Hepatocyte (in vitro differentiated cells): ENCODE results near the gene BSN. TPM values are rescaled to one million over a fixed set of nuclear protein-coding genes. Genes with fewer than 3 reads are reported as not detected.

Experiments
- DNase-seq: peaks from one replicate; pipeline ENCODE4 v3.0.0-alpha.2; 2016; ENCODE audit warnings: low spot score
- H2AFZ ChIP-seq: fragments of 200-600 bp; sonication (generic); 2 replicates; pipeline ENCODE4 v1.6.0; 2016; ENCODE audit warnings: antibody characterized with exemption, mild to moderate bottlenecking
- H3K27ac ChIP-seq: fragments of 200-600 bp; sonication (generic); 2 replicates; pipeline ENCODE4 v1.5.1; 2016; ENCODE audit warnings: mild to moderate bottlenecking
- H3K27me3 ChIP-seq: fragments of 200-600 bp; sonication (generic); 2 replicates; pipeline ENCODE4 v1.6.1; 2016
- H3K36me3 ChIP-seq: fragments of 200-600 bp; sonication (generic); replicated peaks from 2 replicates; pipeline ENCODE4 v1.5.1; 2016; ENCODE audit warnings: low read depth; ENCODE audit not compliant: insufficient read depth
- H3K4me1 ChIP-seq: fragments of 200-600 bp; sonication (generic); 2 replicates; pipeline ENCODE4 v1.5.1; 2016; ENCODE audit warnings: mild to moderate bottlenecking, moderate library complexity; ENCODE audit not compliant: insufficient read depth
- H3K4me2 ChIP-seq: fragments of 200-600 bp; sonication (generic); 2 replicates; pipeline ENCODE4 v1.6.0; 2016
- H3K4me3 ChIP-seq: fragments of 200-600 bp; sonication (generic); 2 replicates; pipeline ENCODE4 v1.5.1; 2016; ENCODE audit warnings: mild to moderate bottlenecking
- H3K79me2 ChIP-seq: fragments of 200-600 bp; sonication (generic); 2 replicates; pipeline ENCODE4 v1.6.0; 2017; ENCODE audit warnings: mild to moderate bottlenecking
- H3K9me2 ChIP-seq: fragments of 200-600 bp; sonication (generic); replicated peaks from 2 replicates; pipeline ENCODE4 v1.6.0; 2017; ENCODE audit warnings: mild to moderate bottlenecking; ENCODE audit not compliant: insufficient read depth
- H3K9me3 ChIP-seq: fragments of 200-600 bp; sonication (generic); 2 replicates; pipeline ENCODE4 v1.5.1; 2016; ENCODE audit warnings: low read depth, mild to moderate bottlenecking
- H4K20me1 ChIP-seq: fragments of 200-600 bp; sonication (generic); 2 replicates; pipeline ENCODE4 v1.6.0; 2016; ENCODE audit warnings: mild to moderate bottlenecking; ENCODE audit not compliant: insufficient read depth, poor library complexity, severe bottlenecking
- CTCF ChIP-seq: fragments of 200-600 bp; sonication (generic); IDR thresholded peaks from 2 replicates; pipeline ENCODE4 v1.5.1; 2016; ENCODE audit warnings: antibody characterized with exemption, mild to moderate bottlenecking; ENCODE audit not compliant: poor library complexity
- EZH2 ChIP-seq: fragments of 200-600 bp; sonication (generic); IDR thresholded peaks from 2 replicates; pipeline ENCODE4 v1.6.1; 2016; ENCODE audit warnings: antibody characterized with exemption, mild to moderate bottlenecking, borderline replicate concordance
- EZH2phosphoT487 ChIP-seq: fragments of 200-600 bp; sonication (generic); IDR thresholded peaks from one replicate; pipeline ENCODE4 v1.6.1; 2018; ENCODE audit warnings: antibody characterized with exemption, mild to moderate bottlenecking, low read depth, moderate library complexity; ENCODE audit not compliant: unreplicated experiment, severe bottlenecking
- WGBS: methylation state at CpG from one replicate; pipeline ENCODE4 v1.1.6; 2016; ENCODE audit warnings: low lambda C conversion rate; ENCODE audit errors: missing lambda C conversion rate; 5-methylcytosine and 5-hydroxymethylcytosine counted together
- polyA plus RNA-seq: library from polyadenylated mRNA; unstranded; fragments of >200 nt; fragmentation: Nextera tagmentation; extraction: Ambion mirVana; gene quantifications from 2 replicates; pipeline ENCODE4 v1.2.1, GENCODE V29; 2016
- total RNA-seq: library from RNA; depleted of rRNA; stranded (reverse); fragments of >200 nt; gene quantifications from 2 replicates; pipeline ENCODE4 v1.2.3, GENCODE V29; 2014

The BSN gene
- total and polyA plus RNA-seq, 2 experiments from 2014 or later = 0.37 to 0.44 TPM

GRCh38 chr3:49658711-49659110 lies 104.4 kb downstream of the BSN start:
- Histone ChIP-seq H3K9me2 (no peaks in the 10 kb centered on the region), H3K27me3 (no peaks in the 10 kb centered on the region), H3K4me3 (no peak overlapping the region), H3K9me3 (no peaks in the 10 kb centered on the region), H3K4me1 (peaks cover 3% of the 10 kb centered on the region), H3K4me2 (no peak overlapping the region), H4K20me1 (no peaks in the 10 kb centered on the region), H3K79me2 (no peaks in the 10 kb centered on the region), H3K27ac (no peak overlapping the region), H2AFZ (no peak overlapping the region), H3K36me3 (no peaks in the 10 kb centered on the region)
- TF ChIP-seq EZH2phosphoT487 (no peak), EZH2 (no peak), CTCF (no peak)
- WGBS = 46% methylated on average over 2 of the region's 2 CpGs
- no peak for DNase-seq

DNA sequence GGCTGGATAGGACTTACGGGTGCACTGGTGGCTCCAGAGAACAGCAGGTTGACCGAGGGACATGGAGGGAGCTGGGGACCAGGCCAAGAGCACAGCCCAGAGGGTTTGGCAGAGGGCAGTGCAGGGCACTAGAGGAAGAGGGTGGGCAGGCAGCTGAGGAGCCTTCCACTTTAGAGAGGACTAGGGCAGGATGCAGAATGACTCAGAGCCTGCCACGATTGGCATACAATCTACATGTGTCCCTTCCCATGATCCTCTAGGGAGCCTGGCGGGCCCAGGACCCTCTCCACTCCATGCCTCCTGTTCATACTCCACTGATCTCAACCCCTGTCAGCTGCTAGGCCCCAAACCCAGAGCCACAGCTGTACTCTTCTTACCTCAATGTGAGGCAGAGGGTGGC lies 105.5 kb downstream of the BSN start:
- Histone ChIP-seq H3K9me3 (no peaks in the 10 kb centered on the region), H4K20me1 (no peaks in the 10 kb centered on the region), H3K27ac (no peak overlapping the region), H3K4me1 (peaks cover 3% of the 10 kb centered on the region), H3K9me2 (no peaks in the 10 kb centered on the region), H3K4me3 (no peak overlapping the region), H3K79me2 (no peaks in the 10 kb centered on the region), H3K4me2 (no peak overlapping the region), H2AFZ (no peak overlapping the region), H3K36me3 (no peaks in the 10 kb centered on the region), H3K27me3 (no peaks in the 10 kb centered on the region)
- 84% methylated on average over 4 of the region's 4 CpGs for WGBS
- TF ChIP-seq CTCF (no peak), EZH2phosphoT487 (no peak), EZH2 (no peak)
- DNase-seq = no peak

GRCh38 chr3:49661281-49661680 lies 107.0 kb downstream of the BSN start:
- H3K36me3 ChIP-seq = no peaks in the 10 kb centered on the region
- no peak overlapping the region for H3K4me2 ChIP-seq
- WGBS = 90% methylated on average over 14 of the region's 14 CpGs
- peaks cover 4% of the 10 kb centered on the region for H3K4me1 ChIP-seq
- no peak for DNase-seq
- H3K9me2 ChIP-seq = no peaks in the 10 kb centered on the region
- H3K27me3 ChIP-seq = no peaks in the 10 kb centered on the region
- no peak overlapping the region for H3K4me3 ChIP-seq
- H3K27ac ChIP-seq = no peak overlapping the region
- no peaks in the 10 kb centered on the region for H3K79me2 ChIP-seq
- H4K20me1 ChIP-seq = no peaks in the 10 kb centered on the region
- H2AFZ ChIP-seq = no peak overlapping the region
- TF ChIP-seq EZH2 (no peak), CTCF (no peak), EZH2phosphoT487 (no peak)
- H3K9me3 ChIP-seq = no peaks in the 10 kb centered on the region

DNA sequence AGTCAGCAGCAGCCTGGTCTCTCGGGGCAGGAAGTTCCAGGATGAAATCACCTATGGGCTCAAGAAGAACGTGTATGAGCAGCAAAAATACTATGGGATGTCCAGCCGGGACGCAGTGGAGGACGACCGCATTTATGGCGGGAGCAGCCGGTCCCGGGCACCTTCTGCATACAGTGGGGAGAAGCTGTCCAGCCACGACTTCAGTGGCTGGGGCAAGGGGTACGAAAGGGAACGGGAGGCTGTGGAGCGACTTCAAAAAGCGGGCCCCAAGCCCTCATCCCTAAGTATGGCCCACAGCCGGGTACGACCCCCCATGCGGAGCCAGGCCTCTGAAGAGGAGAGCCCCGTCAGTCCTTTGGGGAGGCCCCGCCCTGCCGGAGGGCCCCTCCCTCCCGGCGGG lies 107.7 kb downstream of the BSN start:
- Histone ChIP-seq H3K27me3 (no peaks in the 10 kb centered on the region), H3K4me2 (no peak overlapping the region), H3K4me3 (no peak overlapping the region), H2AFZ (no peak overlapping the region), H3K27ac (no peak overlapping the region), H3K9me2 (no peaks in the 10 kb centered on the region), H4K20me1 (no peaks in the 10 kb centered on the region), H3K9me3 (no peaks in the 10 kb centered on the region), H3K4me1 (peaks cover 12% of the 10 kb centered on the region), H3K79me2 (no peaks in the 10 kb centered on the region), H3K36me3 (no peaks in the 10 kb centered on the region)
- TF ChIP-seq EZH2phosphoT487 = no peak
- no peak for TF ChIP-seq CTCF
- TF ChIP-seq EZH2 = no peak
- 96% methylated on average over 17 of the region's 22 CpGs for WGBS
- DNase-seq = no peak
